ENCODE data around the gene NCKAP5L. TPM values are rescaled to one million over a fixed set of nuclear protein-coding genes. Genes with fewer than 3 reads are reported as not detected.

The NCKAP5L gene
- total and polyA plus RNA-seq, 2 donors (not counting 3 experiments of a cell fraction or from before 2014, with no cell fraction given): 17.4 to 46.1 TPM

DNA sequence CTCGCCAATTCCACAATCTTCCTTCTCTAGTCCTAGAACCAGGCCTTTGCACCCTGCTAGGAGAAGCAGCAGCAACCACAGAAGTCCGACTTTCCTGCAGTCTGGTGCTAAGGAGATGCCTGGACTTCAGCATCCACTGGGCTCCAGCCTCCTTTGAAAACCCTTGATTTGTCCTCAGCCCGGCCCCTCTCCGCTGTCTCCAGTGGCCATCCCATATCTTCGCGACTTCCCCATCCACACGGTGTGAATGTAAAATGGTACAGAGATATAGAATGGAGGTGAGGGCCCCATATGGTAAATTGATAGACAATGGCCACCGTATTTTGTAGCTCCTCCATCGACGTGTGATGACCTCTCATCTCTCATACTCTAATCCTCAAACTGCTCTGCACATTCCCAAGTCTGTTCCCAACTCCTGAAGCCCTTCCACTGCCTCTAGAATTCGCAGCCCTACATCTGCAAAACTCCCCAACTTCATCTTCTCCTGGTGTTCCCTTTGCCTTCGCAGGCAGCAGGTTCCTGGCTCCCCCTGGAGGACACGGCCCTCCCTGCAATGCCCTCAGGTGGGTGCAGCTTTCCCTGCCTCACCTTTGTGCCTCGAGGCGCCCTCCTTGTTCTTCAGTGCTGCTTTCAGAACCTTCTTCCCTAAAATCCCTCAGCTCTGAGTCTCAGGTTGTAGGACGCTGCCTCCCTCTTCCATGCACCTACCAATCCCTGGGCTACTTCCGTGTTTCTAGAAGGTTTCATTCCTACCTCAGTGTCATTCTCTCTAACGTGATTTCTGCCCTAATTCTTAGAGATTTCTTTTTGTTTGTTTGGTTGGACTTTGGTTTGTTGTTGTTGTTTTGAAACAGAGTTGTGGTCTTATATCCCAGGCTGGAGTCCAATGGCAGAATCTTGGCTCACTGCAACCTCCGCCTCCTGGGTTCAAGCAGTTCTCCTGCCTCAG is 50.1 kb downstream of the NCKAP5L start:
- no peaks in the 10 kb centered on the region for H4K20me1 ChIP-seq (replicated peaks; ENCODE audit: control insufficient read depth, extremely low read depth, insufficient read depth, low read length)
- dilution Hi-C loops (cut with MboI; ENCODE audit: extremely low pct_ligation_motif_present, low sequenced_read_pairs): no loop called here
- POLR2A ChIA-PET: interaction anchor here (1.2 kb wide), 1 partner anchor 50 kb away, joined by 7 read pairs; the partner anchor contains the start of gene NCKAP5L
- peak; percentile 73 for FAIRE-seq
- no peaks in the 10 kb centered on the region for H3K36me3 ChIP-seq (ENCODE audit: control insufficient read depth in 2 of 2, extremely low read depth in 1 of 2, insufficient read depth in 2 of 2, low read length in 2 of 2)
- no peak overlapping the region for H3K4me3 ChIP-seq (replicated peaks in 1 of 3; ENCODE audit: insufficient read depth in 1 of 3, low read depth in 1 of 3, low read length in 3 of 3)
- no peak overlapping the region for H3K4me2 ChIP-seq (ENCODE audit: insufficient read depth, low read length)
- H3K27me3 ChIP-seq (ENCODE audit: control insufficient read depth in 2 of 2, insufficient read depth in 2 of 2, low read length in 2 of 2): peaks cover 0 to 2% of the 10 kb centered on the region in 2 experiments
- H3K9me1 ChIP-seq (replicated peaks; ENCODE audit: control insufficient read depth, extremely low read depth, insufficient read depth, low read length): no peaks in the 10 kb centered on the region
- H3K9ac ChIP-seq (replicated peaks; ENCODE audit: extremely low read depth, insufficient read depth, low read length): no peak overlapping the region
- CTCF ChIA-PET: interaction anchor here (0.9 to 5.4 kb wide), 27 partner anchors 11 to 292 kb away, joined by 3 to 115 read pairs (median 5); partner anchors contain the start of genes BCDIN3D, NCKAP5L and TMBIM6
- H3K4me1 ChIP-seq (ENCODE audit: control insufficient read depth, extremely low read depth, insufficient read depth, low read length): peaks cover 5% of the 10 kb centered on the region
- H3K79me2 ChIP-seq (ENCODE audit: control insufficient read depth, insufficient read depth, low read length): no peaks in the 10 kb centered on the region
- peak; percentile 42 for DNase-seq (ENCODE audit: low read depth, low spot score)
- no peak overlapping the region for H2AFZ ChIP-seq (ENCODE audit: low read depth, low read length)
- no peaks in the 10 kb centered on the region for H3K9me3 ChIP-seq (replicated peaks; ENCODE audit: control insufficient read depth, insufficient read depth, low read length)
- no peak for TF ChIP-seq POLR2AphosphoS5 (IDR thresholded peaks at IDR 0.05; ENCODE audit: insufficient read depth, low read depth, low read length)
- TF ChIP-seq EZH2 (IDR thresholded peaks at IDR 0.05; ENCODE audit: borderline replicate concordance, low read depth, low read length, severe bottlenecking): no peak
- TF ChIP-seq JUN (IDR thresholded peaks at IDR 0.05; ENCODE audit: borderline replicate concordance, insufficient read depth, insufficient read length, low read depth): no peak
- peak; percentile 78 to 92 for TF ChIP-seq CTCF (IDR thresholded peaks at IDR 0.05; ENCODE audit: extremely low read depth in 1 of 2, insufficient read depth in 1 of 2, low read depth in 1 of 2, low read length in 2 of 2)
- no peak for TF ChIP-seq GATA2 (IDR thresholded peaks at IDR 0.05; ENCODE audit: insufficient read depth, insufficient read length, low read depth, low read length)
- no peak for TF ChIP-seq FOS (IDR thresholded peaks at IDR 0.05; ENCODE audit: borderline replicate concordance, insufficient read depth, low read length)
- no TSS peak for BruUV-seq (replicated peaks)
- no peak overlapping the region for H3K27ac ChIP-seq (ENCODE audit: insufficient read depth, low read depth, low read length)
- intact Hi-C loops (cut with micrococcal nuclease): loop anchor here (2.0 to 5.0 kb wide), 3 partner anchors 189 to 294 kb away; partner anchors contain the start of gene ASIC1
